HepG2 (cell line): Measurements from ENCODE around the gene ZNF226. TPM values are rescaled to one million over a fixed set of nuclear protein-coding genes. Genes with fewer than 3 reads are reported as not detected.

ENCODE experiments used
- CENPX ChIP-seq: sonication (generic); formaldehyde crosslinking; IDR thresholded peaks from 2 replicates; pipeline ENCODE4 v1.9.0; 2021; ENCODE audit warnings: mild to moderate bottlenecking, missing genetic modification reagents, moderate library complexity
- CTCF ChIP-seq: sonication (generic); formaldehyde crosslinking; IDR thresholded peaks from 2 replicates; pipeline ENCODE4 v1.5.0; 2020; ENCODE audit warnings: mild to moderate bottlenecking, missing genetic modification reagents, moderate library complexity
- JUND ChIP-seq: sonication (generic); formaldehyde crosslinking; IDR thresholded peaks from 2 replicates; pipeline ENCODE4 v1.8.0; 2022; ENCODE audit warnings: mild to moderate bottlenecking, missing genetic modification reagents
- MBNL3 ChIP-seq: fragments of 250-450 bp; sonication (Bioruptor Pico); conservative IDR thresholded peaks from 2 replicates; pipeline ENCODE4 v1.8.0; 2022; ENCODE audit warnings: mild to moderate bottlenecking, inconsistent platforms
- NCOA2 ChIP-seq: sonication (generic); formaldehyde crosslinking; IDR thresholded peaks from 2 replicates; pipeline ENCODE4 v1.8.0; 2022; ENCODE audit warnings: inconsistent platforms
- REST ChIP-seq, 2 experiments: IDR thresholded peaks; 2 replicates each; pipeline ENCODE4 v1.6.1; 2011 to 2012; ENCODE audit warnings: low read length in 2 of 2, borderline replicate concordance in 1 of 2, low read depth in 1 of 2, mild to moderate bottlenecking in 1 of 2, moderate library complexity in 1 of 2
- ZBTB8A ChIP-seq: sonication (generic); formaldehyde crosslinking; IDR thresholded peaks from 2 replicates; pipeline ENCODE4 v1.4.0; 2020; ENCODE audit warnings: mild to moderate bottlenecking, low read depth, missing genetic modification reagents, borderline replicate concordance
- ZFP36 ChIP-seq: fragments of 150-350 bp; IDR thresholded peaks from 2 replicates; pipeline ENCODE4 v1.6.1; 2018; ENCODE audit warnings: borderline replicate concordance, low read length, low read depth; ENCODE audit not compliant: partially characterized antibody
- ZNF318 ChIP-seq: sonication (generic); formaldehyde crosslinking; IDR thresholded peaks from 2 replicates; pipeline ENCODE4 v1.4.0; 2020; ENCODE audit warnings: mild to moderate bottlenecking, missing genetic modification reagents
- ZNF335 ChIP-seq: sonication (generic); formaldehyde crosslinking; IDR thresholded peaks from 2 replicates; pipeline ENCODE4 v1.4.0; 2020; ENCODE audit warnings: missing genetic modification reagents
- ZNF451 ChIP-seq: sonication (generic); formaldehyde crosslinking; IDR thresholded peaks from 2 replicates; pipeline ENCODE4 v1.5.0; 2020; ENCODE audit warnings: mild to moderate bottlenecking, missing genetic modification reagents
- ZNF597 ChIP-seq: sonication (generic); formaldehyde crosslinking; IDR thresholded peaks from 2 replicates; pipeline ENCODE4 v1.5.0; 2020; ENCODE audit warnings: missing genetic modification reagents
- ZNF616 ChIP-seq: sonication (generic); formaldehyde crosslinking; IDR thresholded peaks from 2 replicates; pipeline ENCODE4 v1.5.0; 2020; ENCODE audit warnings: low read depth, mild to moderate bottlenecking, missing genetic modification reagents
- polyA plus RNA-seq, 8 experiments: library from polyadenylated mRNA; depleted of rRNA in 3 of 8; stranded (reverse) in 7 of 8; unstranded in 1 of 8; fragments of >200 nt; fragmentation: Illumina TruSeq in 4 of 8; extraction: Trizol in 4 of 8; gene quantifications; 2 replicates each; pipeline versions ENCODE4 v1.2.1 to v1.2.3, GENCODE V29; 2011 to 2016; ENCODE audit warnings: low read depth in 4 of 8, missing spikeins in 1 of 8, mixed read lengths in 1 of 8; ENCODE audit not compliant: insufficient read depth in 1 of 8
- total RNA-seq, 5 experiments: library from RNA; depleted of rRNA; stranded (reverse); fragments of >200 nt; fragmentation: Illumina TruSeq; extraction: Trizol; gene quantifications; 2 replicates each; pipeline ENCODE4 v1.2.3, GENCODE V29; 2016; ENCODE audit warnings: low read depth in 1 of 5

The ZNF226 gene
- total and polyA plus RNA-seq, 2 of the 13 experiments (the other 11 are each of a cell fraction or from before 2014, with no cell fraction given), result 8.3 to 16.0 TPM

GRCh38 chr19:44207126-44207803 lies 42.4 kb downstream of the ZNF226 start (continued):
- TF ChIP-seq ZNF318, result peak; percentile 70; the same call in 1 of the 2 replicates
- no peak for TF ChIP-seq CTCF (CRISPR knock-in tag)
- no peak for TF ChIP-seq ZNF616 (CRISPR knock-in tag)
- no peak for TF ChIP-seq MBNL3 (CRISPR knock-in tag)
- TF ChIP-seq ZNF597 (CRISPR knock-in tag), result no peak
- TF ChIP-seq ZNF335 (CRISPR knock-in tag), result peak; percentile 78
- TF ChIP-seq REST (IDR thresholded peaks at IDR 0.05; ENCODE audit: borderline replicate concordance in 1 of 2, low read depth in 1 of 2, low read length in 2 of 2), result no peak
- TF ChIP-seq CENPX (CRISPR knock-in tag), result no peak
- no peak for TF ChIP-seq JUND (CRISPR knock-in tag)
- TF ChIP-seq NCOA2 (CRISPR knock-in tag), result no peak
- no peak for TF ChIP-seq ZFP36
- no peak for TF ChIP-seq ZNF451 (CRISPR knock-in tag)
- no peak for TF ChIP-seq ZBTB8A
